GM12873 (cell line): ENCODE measurements around the gene MCTP1.

Source experiments
- TF ChIP-seq, protein P1 (sequence below): IDR thresholded peaks from 2 replicates; pipeline ENCODE4 v1.5.1; 2012; ENCODE audit warnings: low read depth, mild to moderate bottlenecking, moderate library complexity, low read length, control low read depth; ENCODE audit not compliant: insufficient read depth; ENCODE audit errors: missing control alignments

MCTP1 gene

DNA sequence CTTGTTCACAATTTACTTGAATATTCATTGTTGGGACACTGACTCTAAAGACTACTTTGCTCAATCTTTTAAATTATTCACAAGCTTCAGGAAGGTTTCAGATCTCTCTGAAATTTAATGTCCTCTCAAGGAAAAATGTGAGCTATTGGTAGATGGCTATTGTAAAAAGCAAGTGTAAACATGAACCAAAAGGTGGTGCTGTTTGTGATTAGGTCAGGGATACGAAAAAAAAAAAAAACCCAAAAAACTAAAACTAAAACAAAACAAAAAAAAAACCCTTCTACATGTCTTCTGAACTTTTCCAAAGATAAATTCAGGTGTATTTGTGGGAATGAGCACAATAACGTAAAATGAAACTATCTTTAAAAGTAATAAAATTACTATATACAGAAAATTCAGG is 472.7 kb downstream of the MCTP1 start:
- TF ChIP-seq, protein P1, sequence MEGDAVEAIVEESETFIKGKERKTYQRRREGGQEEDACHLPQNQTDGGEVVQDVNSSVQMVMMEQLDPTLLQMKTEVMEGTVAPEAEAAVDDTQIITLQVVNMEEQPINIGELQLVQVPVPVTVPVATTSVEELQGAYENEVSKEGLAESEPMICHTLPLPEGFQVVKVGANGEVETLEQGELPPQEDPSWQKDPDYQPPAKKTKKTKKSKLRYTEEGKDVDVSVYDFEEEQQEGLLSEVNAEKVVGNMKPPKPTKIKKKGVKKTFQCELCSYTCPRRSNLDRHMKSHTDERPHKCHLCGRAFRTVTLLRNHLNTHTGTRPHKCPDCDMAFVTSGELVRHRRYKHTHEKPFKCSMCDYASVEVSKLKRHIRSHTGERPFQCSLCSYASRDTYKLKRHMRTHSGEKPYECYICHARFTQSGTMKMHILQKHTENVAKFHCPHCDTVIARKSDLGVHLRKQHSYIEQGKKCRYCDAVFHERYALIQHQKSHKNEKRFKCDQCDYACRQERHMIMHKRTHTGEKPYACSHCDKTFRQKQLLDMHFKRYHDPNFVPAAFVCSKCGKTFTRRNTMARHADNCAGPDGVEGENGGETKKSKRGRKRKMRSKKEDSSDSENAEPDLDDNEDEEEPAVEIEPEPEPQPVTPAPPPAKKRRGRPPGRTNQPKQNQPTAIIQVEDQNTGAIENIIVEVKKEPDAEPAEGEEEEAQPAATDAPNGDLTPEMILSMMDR = no peak

DNA sequence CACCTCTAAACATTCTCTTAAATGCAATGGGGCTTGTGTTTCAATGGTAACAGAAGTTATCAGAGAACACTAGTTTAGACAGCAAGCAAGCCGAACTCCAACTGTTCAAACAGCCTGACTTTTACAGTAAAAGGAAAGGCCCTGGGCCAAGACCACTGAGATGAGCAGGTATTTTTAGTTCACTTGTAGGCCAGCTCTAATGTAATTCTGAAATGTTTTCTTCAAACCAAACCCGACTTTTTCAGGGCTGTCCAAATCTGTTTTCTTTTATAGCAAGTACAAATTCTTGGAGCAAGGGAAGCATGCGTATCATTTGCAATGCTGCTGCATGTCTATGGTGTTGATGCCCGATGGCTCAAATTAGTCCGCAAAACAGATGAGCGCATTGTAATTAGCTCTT is 473.6 kb downstream of the MCTP1 start:
- TF ChIP-seq, protein P1 = no peak

DNA sequence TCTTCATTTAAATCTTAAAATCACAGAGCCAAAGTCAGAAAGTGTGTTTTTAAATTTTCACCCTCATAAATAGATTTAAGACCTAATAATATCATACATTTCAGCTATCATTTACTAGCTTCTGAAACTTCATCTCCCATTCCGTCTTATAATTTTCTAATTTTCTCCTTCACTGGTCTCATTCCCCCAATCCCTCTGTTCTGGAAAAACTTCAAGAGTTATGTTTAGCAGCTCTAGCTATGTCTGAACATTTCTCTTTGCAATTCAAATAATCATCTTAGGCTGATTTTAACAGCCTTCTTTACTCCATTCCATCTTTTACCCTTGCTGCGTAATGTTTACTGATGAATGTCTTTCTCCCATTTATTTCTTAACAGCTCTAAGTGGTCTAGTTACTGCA is 474.0 kb downstream of the MCTP1 start:
- TF ChIP-seq, protein P1 = no peak

DNA sequence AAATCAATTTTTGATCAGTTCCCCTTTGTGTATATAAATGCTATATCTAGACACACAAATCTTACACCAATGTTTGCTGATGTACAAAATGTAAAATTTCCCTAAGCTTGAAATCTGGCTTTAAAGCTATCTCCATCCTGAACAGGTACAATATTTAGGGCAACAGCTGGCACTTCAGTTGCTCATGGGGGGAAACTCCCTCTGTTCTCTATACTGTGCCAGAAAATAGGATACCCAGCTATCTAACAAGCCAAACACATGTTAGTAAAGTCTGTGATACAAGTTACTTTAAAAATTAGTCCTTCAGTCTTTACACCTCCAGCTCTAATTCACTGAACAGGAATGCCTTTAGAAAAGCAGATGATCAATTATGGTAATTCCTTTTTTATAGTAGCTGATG is 474.6 kb downstream of the MCTP1 start:
- TF ChIP-seq, protein P1 = no peak

DNA sequence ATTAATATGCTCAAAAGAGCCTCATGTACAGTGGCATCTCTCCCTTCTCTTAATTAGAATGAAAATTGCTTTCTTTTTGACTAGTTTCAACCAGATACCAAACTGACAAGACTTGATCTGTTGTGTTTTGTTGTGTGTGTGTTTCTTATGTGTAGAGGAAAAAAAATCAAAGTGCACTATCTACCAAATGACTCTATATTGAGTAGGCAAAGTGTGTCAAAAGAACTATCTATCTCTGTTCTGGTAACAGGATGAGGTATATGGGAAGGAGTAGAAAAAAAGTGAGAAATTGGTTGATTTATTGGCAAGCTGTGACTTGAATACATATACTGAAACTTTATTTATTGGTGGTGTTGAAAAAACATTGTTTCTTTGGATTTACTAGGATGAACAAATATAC is 476.4 kb downstream of the MCTP1 start:
- TF ChIP-seq, protein P1 = no peak

DNA sequence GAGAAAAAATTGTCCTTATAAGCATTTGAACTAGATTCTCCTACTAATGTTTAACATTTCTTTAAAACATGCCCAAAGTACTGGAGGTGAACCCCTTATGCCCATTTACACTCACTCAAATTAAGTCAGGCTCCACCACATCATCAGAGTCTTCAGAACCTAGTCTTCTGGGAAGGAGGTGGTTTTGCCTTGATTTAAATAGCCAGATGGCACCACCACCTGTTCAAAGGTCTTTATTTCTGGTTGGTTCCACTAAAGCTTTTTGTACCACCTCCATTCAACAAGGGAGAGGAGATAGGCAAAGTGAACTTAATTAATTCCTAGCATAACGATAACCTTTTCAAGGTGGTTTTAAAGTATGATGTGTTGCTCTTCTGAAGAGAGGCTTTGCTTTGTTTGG is 476.9 kb downstream of the MCTP1 start:
- TF ChIP-seq, protein P1 = no peak

DNA sequence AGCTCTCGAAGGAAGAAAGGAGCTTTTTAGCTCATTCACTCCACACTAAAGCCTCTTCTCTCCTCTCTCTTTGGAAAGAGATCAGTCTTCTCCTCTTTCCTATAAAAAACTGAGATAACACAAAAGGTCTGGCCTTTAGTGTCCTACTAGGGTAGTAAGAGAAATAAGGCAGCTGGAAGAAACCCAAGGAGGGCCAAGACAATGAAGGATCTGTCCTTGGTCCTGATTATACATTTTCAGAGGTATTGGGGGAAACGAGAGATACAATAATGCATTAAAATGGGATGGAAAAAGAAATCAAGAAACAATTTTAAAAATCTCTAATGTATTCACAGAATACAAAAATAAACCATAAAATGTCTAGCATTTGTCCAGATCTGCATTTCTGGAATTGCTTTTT is 482.4 kb downstream of the MCTP1 start:
- TF ChIP-seq, protein P1 = no peak

DNA sequence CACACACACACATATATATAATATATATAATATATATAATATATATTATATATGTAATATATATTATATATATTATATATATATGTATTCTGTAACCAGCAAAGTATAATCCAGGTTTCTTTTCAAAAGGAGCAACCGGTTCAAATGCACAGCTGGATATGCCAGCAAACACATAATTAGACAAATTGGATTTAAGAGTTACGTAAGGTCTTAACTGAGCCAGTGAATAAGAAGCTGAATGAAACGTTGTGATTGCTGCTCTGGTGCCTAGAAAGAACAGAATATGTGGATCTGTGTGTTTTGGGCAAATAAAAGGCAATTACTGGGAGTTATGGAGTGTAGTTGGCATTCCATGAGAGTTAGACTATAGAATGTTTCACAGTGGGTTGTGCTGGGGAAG is 488.3 kb downstream of the MCTP1 start:
- TF ChIP-seq, protein P1 = no peak
